Aorta (tissue), 5 donors: ENCODE measurements around the gene SCYGR2. TPM values are rescaled to one million over a fixed set of nuclear protein-coding genes. Genes with fewer than 3 reads are reported as not detected.

Source experiments
- ATAC-seq: fragments of 200-7000 bp; cut with Tn5 transposase; one replicate; pipeline ENCODE4 v1.9.1; 2022; ENCODE audit warnings: moderate library complexity; ENCODE audit not compliant: low FRiP score
- DNase-seq, 2 donors: peaks; one replicate each; pipeline ENCODE4 v3.0.0-alpha.2; 2020
- H3K27ac ChIP-seq, 2 donors: one replicate each; pipeline ENCODE4 v1.5.1; 2013; ENCODE audit warnings: low read length in 2 of 2, mild to moderate bottlenecking in 2 of 2, moderate library complexity in 2 of 2, control low read depth in 1 of 2, inconsistent platforms in 1 of 2, low read depth in 1 of 2
- H3K27me3 ChIP-seq, 2 donors: one replicate each; pipeline ENCODE4 v1.6.1; 2013; ENCODE audit warnings: control low read depth in 1 of 2, low read length in 1 of 2, mild to moderate bottlenecking in 1 of 2, moderate library complexity in 1 of 2; ENCODE audit not compliant: insufficient read depth in 2 of 2, control insufficient read depth in 1 of 2
- H3K36me3 ChIP-seq, 2 donors: one replicate each; pipeline ENCODE4 v1.6.1; 2013; ENCODE audit warnings: control low read depth in 1 of 2, low read length in 1 of 2, mild to moderate bottlenecking in 1 of 2; ENCODE audit not compliant: insufficient read depth in 2 of 2, control insufficient read depth in 1 of 2
- H3K4me1 ChIP-seq, 2 donors: one replicate each; pipeline ENCODE4 v1.6.1; 2013; ENCODE audit warnings: low read length in 2 of 2, control low read depth in 1 of 2, mild to moderate bottlenecking in 1 of 2, moderate library complexity in 1 of 2; ENCODE audit not compliant: insufficient read depth in 2 of 2, control insufficient read depth in 1 of 2
- H3K4me3 ChIP-seq, 2 donors: one replicate each; pipeline ENCODE4 v1.5.1; 2013; ENCODE audit warnings: low read length in 2 of 2, control low read depth in 1 of 2, mild to moderate bottlenecking in 1 of 2
- H3K9me3 ChIP-seq: one replicate; pipeline ENCODE4 v1.6.1; 2013; ENCODE audit warnings: mild to moderate bottlenecking, low read length; ENCODE audit not compliant: control insufficient read depth
- WGBS, 2 donors: extraction: QIAGEN DNeasy Blood & Tissue Kit; methylation state at CpG; one replicate each; pipeline ENCODE4 v1.1.7; 2013; 5-methylcytosine and 5-hydroxymethylcytosine counted together
- intact Hi-C, 2 donors: fragments of 100-400 bp; cut with DNase I; formaldehyde crosslinking; loops; one replicate each; pipeline versions ENCODE4 v1.14.2 to v1.15.0; 2022
- polyA plus RNA-seq, 2 donors: library from polyadenylated mRNA; stranded (reverse); fragments of 200-250 nt; gene quantifications; one replicate each; pipeline ENCODE4 v1.2.3, GENCODE V29; 2013
- total RNA-seq, 2 donors: library from RNA; stranded (reverse); fragmentation: NEBNext Ultra II Directional; extraction: Animal tissue kit (Norgen Biotek cat#: 25700); gene quantifications; one replicate each; pipeline ENCODE4 v1.2.1, GENCODE V29; 2021
- donor health status: healthy with polysubstance abuse.
- donor health status: Bipolar disorder and iron deficiency.
- donor health status: DM: no; HTN: no; CAD: no.
- donor health status: DM: no; HTN: no; CAD: no.
- donor health status: DM: yes; HTN: yes; CAD: no.

Gene SCYGR2
- total and polyA plus RNA-seq, 4 donors = not detected

DNA sequence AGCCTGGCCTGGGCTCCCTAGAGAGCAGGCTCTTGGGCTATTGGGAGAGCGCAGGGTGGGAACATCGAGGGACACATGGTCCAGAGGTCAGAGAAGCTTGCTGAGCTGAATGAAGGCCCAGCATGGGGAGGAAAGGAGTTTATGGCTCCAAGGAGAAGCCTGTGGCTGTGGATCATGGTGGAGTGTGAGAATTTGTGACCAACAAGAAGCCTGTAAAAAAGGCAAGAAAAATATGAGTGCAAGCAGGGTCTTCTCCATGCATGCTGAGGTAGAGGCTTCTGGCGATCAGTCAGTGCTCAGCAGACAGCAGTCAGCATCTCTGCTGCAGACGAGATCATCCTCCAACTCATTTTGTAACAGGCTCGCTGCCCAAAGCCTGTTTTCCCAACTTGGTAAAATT lies 17.2 kb downstream of the SCYGR2 start:
- 63 to 70% methylated on average over 5 of the region's 5 CpGs for WGBS, 2 donors
- Histone ChIP-seq H3K27me3 (no peaks in the 10 kb centered on the region), H3K27ac (no peak overlapping the region), H3K9me3 (no peaks in the 10 kb centered on the region), H3K4me3 (no peak overlapping the region), H3K36me3 (no peaks in the 10 kb centered on the region), H3K4me1 (no peaks in the 10 kb centered on the region)
- DNase-seq = no peak
- no peak for ATAC-seq
- intact Hi-C loops = no loop called here

DNA sequence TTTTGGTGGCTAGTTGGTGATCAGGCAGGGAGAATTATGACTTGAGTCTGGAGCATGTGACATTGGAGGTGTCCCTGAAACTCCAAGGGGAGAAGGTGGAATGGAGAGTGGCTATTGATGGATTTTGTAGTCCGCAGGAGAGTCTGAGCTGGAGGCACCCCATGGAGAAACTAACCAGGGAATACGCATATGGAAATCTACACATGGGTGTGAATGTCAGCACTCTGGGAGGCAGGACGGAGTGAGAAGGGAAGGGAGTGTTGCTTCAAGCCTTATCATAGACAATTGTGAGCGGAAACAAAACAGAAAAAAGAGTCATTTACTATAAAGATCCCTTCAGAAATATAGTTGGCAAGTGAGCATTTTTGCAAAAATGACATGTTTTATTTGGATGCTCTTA lies 17.9 kb downstream of the SCYGR2 start:
- Histone ChIP-seq H3K4me3 (no peak overlapping the region), H3K27me3 (no peaks in the 10 kb centered on the region), H3K36me3 (no peaks in the 10 kb centered on the region), H3K4me1 (no peaks in the 10 kb centered on the region), H3K27ac (no peak overlapping the region), H3K9me3 (no peaks in the 10 kb centered on the region)
- no peak for DNase-seq
- intact Hi-C loops = no loop called here
- ATAC-seq = no peak
- 35 to 44% methylated on average over 4 of the region's 4 CpGs for WGBS, 2 donors

DNA sequence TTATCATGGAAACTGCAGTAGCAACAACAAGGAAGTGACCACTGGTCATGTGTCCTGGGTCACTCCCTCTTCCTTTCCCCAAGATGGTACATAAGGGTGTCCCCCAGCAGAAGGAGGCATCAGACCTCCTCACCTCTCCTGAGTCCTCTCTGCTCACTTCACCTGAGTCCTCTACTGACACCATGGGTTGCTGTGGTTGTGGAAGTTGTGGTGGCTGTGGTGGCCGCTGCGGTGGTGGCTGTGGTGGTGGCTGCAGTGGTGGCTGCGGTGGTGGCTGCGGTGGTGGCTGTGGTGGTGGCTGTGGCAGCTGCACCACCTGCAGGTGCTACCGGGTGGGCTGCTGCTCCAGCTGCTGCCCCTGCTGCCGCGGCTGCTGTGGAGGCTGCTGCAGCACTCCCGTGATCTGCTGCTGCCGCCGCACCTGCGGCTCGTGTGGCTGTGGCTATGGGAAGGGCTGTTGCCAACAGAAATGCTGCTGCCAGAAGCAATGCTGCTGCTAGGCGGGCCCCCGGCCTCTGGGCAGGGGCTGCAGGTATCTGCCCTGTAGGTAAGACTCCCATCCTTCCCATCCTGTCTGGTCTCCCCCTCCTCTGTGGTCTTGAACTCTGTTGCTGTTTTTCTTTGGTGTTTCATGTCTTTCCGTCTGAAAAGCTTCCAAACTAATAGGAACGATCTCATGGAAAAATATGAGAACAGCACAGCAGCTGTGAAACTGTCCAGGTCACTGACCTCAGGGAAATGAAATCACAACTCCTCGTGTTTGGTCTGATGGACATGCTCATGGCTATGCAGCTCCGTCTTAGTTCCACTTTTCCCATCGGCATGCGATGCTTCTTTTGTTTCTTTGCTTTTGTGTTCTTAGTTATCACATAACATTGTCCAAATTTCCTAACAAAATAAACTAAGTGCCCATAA lies 18.9 kb downstream of the SCYGR2 start, which contains the start of gene SCYGR4:
SCYGR4 (plus strand) TSS at position 183 of the 915 bp plus-strand sequence; CDS start at position 183, 0 bp downstream.
- DNase-seq = no peak
- Histone ChIP-seq H3K4me3 (no peak within 1 kb of the TSS), H3K27me3 (no peaks in the 10 kb centered on the region), H3K4me1 (no peaks in the 10 kb centered on the region), H3K27ac (no peak within 1 kb of the TSS), H3K36me3 (no peaks in the 10 kb centered on the region), H3K9me3 (no peaks in the 10 kb centered on the region)
- no peak for ATAC-seq
- WGBS, 2 donors = 64 to 71% methylated on average over 18 to 20 of the region's 20 CpGs
- intact Hi-C loops = no loop called here

DNA sequence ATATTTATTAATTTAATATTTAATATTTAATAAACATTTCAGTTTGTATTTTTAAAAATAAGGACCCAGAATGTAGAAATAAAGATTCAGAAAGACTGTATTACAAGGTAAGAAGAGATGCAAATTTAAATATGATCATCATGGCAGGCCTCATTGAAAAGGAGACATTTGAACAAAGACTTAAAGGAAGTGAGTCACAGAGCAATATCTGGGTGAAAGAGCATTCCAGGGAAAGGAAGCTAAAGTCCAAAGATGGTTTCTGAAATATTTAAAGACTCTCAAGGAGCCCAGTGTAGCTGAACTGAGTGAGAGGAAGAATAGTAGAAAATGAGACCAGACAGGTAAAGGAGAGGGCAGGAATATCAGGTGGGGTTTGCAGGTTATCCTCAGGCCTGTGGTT lies 24.5 kb downstream of the SCYGR2 start:
- ATAC-seq = no peak
- H3K27ac ChIP-seq = no peak overlapping the region
- no peak for DNase-seq

DNA sequence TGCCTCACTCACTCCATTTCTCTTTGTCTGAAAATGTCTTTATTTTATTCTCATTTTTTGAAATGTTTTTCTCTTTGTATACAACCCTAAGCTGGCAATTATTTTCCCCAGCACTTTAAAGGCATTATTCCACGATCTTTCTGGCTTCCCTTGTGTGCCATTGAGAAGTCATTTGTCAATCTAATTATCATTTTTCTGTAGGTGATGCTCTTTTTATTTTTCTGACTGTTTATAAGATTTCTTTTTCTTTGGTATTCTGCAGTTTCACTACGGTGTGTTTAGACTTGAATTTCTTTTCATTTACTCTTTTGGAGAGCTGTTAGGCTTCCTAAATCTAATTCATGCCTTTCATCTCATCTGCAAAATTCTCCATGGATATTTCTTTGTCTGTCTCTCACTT lies 26.7 kb downstream of the SCYGR2 start:
- ATAC-seq = no peak
- 54 to 56% methylated on average over 2 of the region's 2 CpGs for WGBS, 2 donors
- intact Hi-C loops = no loop called here

More for the DNA sequence above, 24.5 kb downstream of the SCYGR2 start:
- H3K27me3 ChIP-seq = no peaks in the 10 kb centered on the region
- no peaks in the 10 kb centered on the region for H3K9me3 ChIP-seq
- H3K36me3 ChIP-seq = no peaks in the 10 kb centered on the region
- no peak overlapping the region for H3K4me3 ChIP-seq
- intact Hi-C loops = no loop called here
- H3K4me1 ChIP-seq = no peaks in the 10 kb centered on the region

DNA sequence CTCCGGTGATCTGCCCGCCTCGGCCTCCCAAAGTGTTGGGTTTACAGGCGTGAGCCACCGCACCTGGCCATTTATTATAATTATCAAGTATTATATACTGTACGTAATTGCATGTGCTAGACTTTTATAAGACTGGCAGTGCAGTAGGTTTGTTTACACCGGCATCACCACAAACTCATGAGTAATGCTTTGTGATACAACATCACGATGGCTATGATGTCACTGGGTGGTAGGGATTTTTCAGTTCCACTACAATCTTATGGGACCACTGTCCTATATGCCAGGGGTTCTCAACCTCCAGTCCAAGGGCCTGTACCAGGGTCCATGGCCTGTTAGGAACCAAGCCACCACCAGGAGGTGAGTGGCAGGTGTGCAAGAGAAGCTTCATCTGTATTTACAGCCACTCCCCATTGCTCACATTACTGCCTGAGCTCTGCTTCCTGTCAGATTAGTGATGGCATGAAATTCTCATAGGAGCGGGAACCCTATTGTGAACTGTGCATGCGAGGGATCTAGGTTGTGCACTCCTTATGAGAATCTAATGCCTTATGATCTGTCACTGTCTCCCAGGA lies 28.0 kb downstream of the SCYGR2 start:
- H3K4me3 ChIP-seq = no peak overlapping the region
- no peaks in the 10 kb centered on the region for H3K27me3 ChIP-seq
- H3K27ac ChIP-seq = no peak overlapping the region
- H3K9me3 ChIP-seq = no peaks in the 10 kb centered on the region
- DNase-seq = no peak
- H3K36me3 ChIP-seq = no peaks in the 10 kb centered on the region
- no peaks in the 10 kb centered on the region for H3K4me1 ChIP-seq
- no peak for ATAC-seq
- intact Hi-C loops = no loop called here
- 90 to 94% methylated on average over 10 of the region's 10 CpGs for WGBS, 2 donors

More for the DNA sequence above, 26.7 kb downstream of the SCYGR2 start:
- no peaks in the 10 kb centered on the region for H3K36me3 ChIP-seq
- H3K4me3 ChIP-seq = no peak overlapping the region
- no peak for DNase-seq
- H3K4me1 ChIP-seq = no peaks in the 10 kb centered on the region
- H3K27ac ChIP-seq = no peak overlapping the region
- no peaks in the 10 kb centered on the region for H3K9me3 ChIP-seq
- H3K27me3 ChIP-seq = no peaks in the 10 kb centered on the region

DNA sequence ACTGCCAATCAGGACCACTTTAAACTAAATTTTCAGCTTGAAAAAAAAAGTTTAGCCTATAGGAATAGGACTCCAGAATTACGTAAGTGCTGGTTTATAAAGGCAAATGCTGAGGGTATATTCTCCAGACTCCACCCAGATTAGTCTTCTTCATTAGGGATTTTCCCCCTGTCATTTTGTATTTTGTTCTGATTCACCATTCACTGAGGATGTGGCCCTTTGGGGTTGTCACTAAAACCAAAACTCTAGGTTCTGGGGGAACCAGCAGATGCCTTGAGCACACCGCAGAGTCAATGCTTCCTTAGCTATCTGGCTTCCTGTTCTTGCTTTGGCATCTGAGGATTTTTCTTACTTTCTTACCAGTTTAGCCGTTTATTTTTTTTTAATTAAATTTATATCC lies 29.1 kb downstream of the SCYGR2 start:
- H3K9me3 ChIP-seq = no peaks in the 10 kb centered on the region
- H3K27me3 ChIP-seq = no peaks in the 10 kb centered on the region
- intact Hi-C loops = no loop called here
- no peaks in the 10 kb centered on the region for H3K36me3 ChIP-seq
- DNase-seq (no peak), ATAC-seq (no peak)
- WGBS, 2 donors = 78 to 86% methylated on average over 3 of the region's 3 CpGs
- no peak overlapping the region for H3K27ac ChIP-seq
- H3K4me1 ChIP-seq = no peaks in the 10 kb centered on the region
- no peak overlapping the region for H3K4me3 ChIP-seq

DNA sequence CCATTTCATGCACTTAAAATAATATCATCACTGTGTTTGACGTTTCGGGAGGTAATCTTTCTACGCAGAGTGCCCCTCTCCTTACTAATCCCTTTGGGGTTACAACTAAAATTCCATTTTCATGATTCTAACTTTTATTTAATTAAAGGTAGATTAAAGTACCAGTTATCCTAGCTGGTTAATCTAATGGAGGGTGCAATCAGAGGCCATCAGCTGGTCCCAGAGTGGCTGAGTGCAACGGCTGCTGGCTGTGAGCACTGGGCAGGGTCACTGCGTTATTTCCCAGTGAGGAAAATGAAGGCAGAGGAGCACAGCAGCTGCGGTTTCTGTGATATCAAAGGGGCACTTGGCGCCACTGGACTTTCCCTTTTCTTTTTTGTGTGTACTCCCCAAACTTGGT lies 30.7 kb downstream of the SCYGR2 start:
- Histone ChIP-seq H3K27ac (no peak overlapping the region), H3K36me3 (no peaks in the 10 kb centered on the region), H3K27me3 (no peaks in the 10 kb centered on the region), H3K9me3 (no peaks in the 10 kb centered on the region), H3K4me3 (no peak overlapping the region), H3K4me1 (no peaks in the 10 kb centered on the region)
- intact Hi-C loops = no loop called here
- WGBS, 2 donors = 76 to 77% methylated on average over 7 of the region's 7 CpGs
- no peak for DNase-seq
- ATAC-seq = no peak

DNA sequence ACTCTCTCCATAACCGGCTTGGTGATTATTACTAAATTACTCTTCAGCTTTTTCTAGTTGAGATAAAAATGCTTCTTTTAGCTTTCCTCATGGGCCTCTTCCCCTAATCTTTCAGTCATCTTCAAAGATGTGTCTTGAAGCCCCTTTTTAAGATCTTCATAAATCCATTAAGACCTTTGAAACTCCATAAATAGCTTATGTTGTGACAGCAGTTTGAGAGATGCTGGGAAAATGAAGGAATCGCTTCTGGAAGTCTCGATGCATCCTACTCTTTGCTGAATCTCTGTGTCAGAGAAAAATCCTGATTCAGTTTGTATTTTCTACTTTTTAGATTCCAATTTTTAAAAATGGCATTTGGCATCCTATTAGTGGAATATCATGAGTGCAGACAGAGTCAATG lies 31.6 kb downstream of the SCYGR2 start:
- no peak overlapping the region for H3K27ac ChIP-seq
- WGBS, 2 donors = 74 to 76% methylated on average over 3 of the region's 3 CpGs
- ATAC-seq = no peak
- H3K4me1 ChIP-seq = no peaks in the 10 kb centered on the region
- intact Hi-C loops = no loop called here
- no peak overlapping the region for H3K4me3 ChIP-seq
- no peaks in the 10 kb centered on the region for H3K36me3 ChIP-seq
- H3K9me3 ChIP-seq = no peaks in the 10 kb centered on the region
- DNase-seq = no peak
- H3K27me3 ChIP-seq = no peaks in the 10 kb centered on the region
